Esophagus squamous epithelium (tissue), 4 donors: Measurements from ENCODE around the gene CCSER1.

ENCODE experiments used
- POLR2A ChIP-seq, 4 donors: fragments of 450-650 bp; IDR thresholded peaks; one replicate each; pipeline ENCODE4 v1.6.1; 2017; ENCODE audit warnings: antibody characterized with exemption in 4 of 4, mild to moderate bottlenecking in 4 of 4, moderate library complexity in 3 of 4
- TF ChIP-seq, protein P1 (sequence below), 6 experiments: fragments of 450-650 bp in 4 of 6; fragments of 200-600 bp in 2 of 6; sonication (generic) in 2 of 6; IDR thresholded peaks; one replicate each; pipeline ENCODE4 v1.5.1; 2016 to 2019; ENCODE audit warnings: antibody characterized with exemption in 6 of 6, mild to moderate bottlenecking in 4 of 6, moderate library complexity in 4 of 6

DNA sequence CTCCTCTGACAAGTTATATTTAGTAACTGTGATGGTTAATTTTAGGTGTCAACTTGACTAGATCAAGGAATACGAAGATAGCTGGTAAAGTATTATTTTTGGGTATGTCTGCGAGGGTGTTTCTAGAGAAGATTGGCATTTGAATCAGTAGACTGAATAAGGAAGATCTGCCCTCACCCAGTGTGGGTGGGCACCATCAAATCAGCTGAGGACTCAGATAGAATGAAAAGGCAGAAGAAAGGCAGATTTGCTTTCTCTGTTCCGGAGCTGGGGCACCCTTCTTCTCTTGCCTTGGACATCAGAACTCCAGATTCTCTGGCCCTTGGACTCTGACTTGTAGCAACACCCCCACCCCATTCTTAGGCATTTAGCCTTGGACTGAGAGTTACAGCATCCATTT lies 981.6 kb downstream of the CCSER1 start:
- TF ChIP-seq, protein P1, sequence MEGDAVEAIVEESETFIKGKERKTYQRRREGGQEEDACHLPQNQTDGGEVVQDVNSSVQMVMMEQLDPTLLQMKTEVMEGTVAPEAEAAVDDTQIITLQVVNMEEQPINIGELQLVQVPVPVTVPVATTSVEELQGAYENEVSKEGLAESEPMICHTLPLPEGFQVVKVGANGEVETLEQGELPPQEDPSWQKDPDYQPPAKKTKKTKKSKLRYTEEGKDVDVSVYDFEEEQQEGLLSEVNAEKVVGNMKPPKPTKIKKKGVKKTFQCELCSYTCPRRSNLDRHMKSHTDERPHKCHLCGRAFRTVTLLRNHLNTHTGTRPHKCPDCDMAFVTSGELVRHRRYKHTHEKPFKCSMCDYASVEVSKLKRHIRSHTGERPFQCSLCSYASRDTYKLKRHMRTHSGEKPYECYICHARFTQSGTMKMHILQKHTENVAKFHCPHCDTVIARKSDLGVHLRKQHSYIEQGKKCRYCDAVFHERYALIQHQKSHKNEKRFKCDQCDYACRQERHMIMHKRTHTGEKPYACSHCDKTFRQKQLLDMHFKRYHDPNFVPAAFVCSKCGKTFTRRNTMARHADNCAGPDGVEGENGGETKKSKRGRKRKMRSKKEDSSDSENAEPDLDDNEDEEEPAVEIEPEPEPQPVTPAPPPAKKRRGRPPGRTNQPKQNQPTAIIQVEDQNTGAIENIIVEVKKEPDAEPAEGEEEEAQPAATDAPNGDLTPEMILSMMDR (IDR thresholded peaks at IDR 0.05), result no peak
- TF ChIP-seq POLR2A (IDR thresholded peaks at IDR 0.05), result no peak
